ENCODE measurements around the gene IRF2BP2.
A peak's percentile ranks its signal among the peaks of the same experiment; 100 is the strongest.

IRF2BP2 gene

DNA sequence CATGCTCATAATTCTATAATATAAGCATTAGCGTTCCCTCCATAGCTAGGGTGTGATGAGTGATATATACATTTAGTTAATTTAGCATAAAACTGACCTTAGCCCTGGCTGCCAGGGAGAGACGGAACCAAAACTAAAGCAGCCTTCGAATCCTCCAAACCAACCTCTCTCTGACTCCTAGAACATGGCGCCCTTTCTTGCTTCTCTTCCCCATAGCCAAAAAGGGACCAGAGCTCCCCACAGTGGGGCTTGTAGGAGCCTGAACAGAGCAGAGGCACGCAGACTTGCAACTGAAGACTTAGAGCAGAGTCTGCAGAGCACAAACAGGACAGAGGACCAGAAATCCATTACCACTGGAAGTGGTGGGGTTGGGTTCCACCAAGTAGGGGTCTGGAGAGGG is 17.7 kb downstream of the IRF2BP2 start:
- Histone ChIP-seq H3K4me3 (no peak overlapping the region), H3K27ac (no peak overlapping the region)

GRCh38 chr1:234591131-234591530 is 18.8 kb downstream of the IRF2BP2 start:
- H3K4me3 ChIP-seq = no peak overlapping the region

DNA sequence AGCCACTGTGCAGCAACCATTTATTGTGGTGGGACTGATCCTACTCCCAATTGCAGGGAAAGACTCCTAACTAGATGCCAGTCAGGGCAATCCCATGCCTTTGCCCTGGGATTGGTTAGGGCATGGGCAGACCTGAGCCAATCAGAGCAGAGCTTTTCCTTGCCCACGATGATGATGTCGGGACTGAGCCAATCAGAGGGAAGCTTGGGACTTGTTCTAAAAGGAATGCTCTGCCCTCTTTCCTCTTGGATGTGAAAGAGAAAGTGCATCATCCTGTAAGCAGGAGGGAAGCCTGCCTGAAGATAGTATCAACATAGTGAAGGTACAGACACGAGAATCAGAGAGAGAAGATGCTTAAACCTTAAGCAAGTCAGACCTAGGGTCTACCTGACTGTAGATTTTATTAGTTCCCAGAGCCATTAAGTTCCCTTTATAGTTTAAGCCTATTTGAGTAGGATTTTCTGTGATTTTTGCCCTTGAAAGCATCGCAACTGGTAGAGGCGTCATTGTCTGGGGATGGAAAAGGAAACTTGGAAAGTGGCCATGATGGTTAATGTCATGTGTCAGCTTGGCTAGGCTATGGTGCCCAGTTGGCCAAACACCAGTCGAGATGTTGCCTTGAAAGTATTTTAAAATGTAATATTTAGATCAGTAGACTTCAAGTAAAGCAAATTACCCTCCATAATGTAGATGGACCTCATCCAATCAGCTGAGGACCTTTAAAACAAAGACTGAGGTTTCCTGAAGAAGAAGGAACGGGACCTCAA is 19.9 kb downstream of the IRF2BP2 start:
- Histone ChIP-seq H3K4me3 (no peak overlapping the region), H3K27ac (peak overlapping the region in 18 of 21 experiments; percentile 13 to 81 (median 59))

More at GRCh38 chr1:234591131-234591530, 18.8 kb downstream of the IRF2BP2 start:
- H3K27ac ChIP-seq = peak overlapping the region in 5 of 21 experiments; percentile 29 to 81 (median 42)

GRCh38 chr1:234589064-234589800 is 20.7 kb downstream of the IRF2BP2 start:
- no peak overlapping the region for H3K4me3 ChIP-seq
- peak overlapping the region in 19 of 21 experiments; percentile 13 to 81 (median 63) for H3K27ac ChIP-seq

- Histone ChIP-seq H3K27ac (peak overlapping the region in 7 of 21 experiments; percentile 22 to 81 (median 72)), H3K4me3 (no peak overlapping the region)
These were observed 21.6 kb downstream of the IRF2BP2 start for GRCh38 chr1:234588386-234588785.

DNA sequence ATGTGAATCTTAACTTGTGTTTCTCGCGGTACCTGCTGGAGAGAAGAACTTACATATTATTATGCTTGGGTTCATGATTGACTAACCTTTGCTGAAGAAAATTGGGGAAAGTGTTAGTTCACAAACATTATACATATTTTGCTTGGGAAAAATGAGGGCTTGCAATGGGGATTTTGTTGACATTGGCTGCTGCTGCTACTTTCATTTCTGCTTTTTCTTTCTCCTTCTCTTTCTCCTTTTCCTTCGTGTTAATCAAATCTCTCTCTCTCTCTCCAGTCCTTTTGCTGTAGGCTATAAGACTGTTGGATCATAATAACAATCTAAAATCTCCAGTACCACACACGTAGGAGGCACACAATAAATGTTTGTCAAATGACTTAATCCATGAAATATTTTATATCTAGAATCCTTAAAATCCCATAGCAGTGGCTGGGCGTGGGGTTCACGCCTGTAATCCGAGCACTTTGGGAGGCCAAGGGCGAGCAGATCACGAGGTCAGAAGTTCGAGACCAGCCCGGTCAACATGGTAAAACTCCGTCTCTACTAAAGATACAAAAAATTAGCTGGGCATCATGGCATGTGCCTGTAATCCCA is 23.0 kb downstream of the IRF2BP2 start:
- Histone ChIP-seq H3K27ac (peak overlapping the region in 3 of 21 experiments; percentile 3 to 69 (median 47)), H3K4me3 (no peak overlapping the region)

DNA sequence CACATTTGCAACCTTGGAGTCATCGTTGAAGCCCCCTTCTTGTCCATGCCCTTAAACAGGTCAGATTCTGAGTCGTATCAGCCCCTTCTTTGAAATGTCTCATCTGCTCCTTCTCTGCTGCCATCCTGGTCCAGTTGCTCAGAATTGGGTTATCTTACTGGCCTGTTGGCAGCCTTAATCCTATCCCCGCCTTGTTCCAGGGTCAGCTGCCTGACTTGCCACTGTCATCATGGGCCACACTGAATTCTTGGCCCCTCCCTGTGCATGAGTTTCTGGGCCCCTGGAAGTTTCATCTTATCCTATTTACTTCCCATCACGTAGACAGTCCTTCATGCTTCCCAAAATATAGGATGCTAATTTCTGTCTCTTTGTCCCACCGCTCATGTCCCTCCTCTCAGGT is 23.7 kb downstream of the IRF2BP2 start:
- peak overlapping the region in 8 of 21 experiments; percentile 13 to 70 (median 56) for H3K27ac ChIP-seq
- H3K4me3 ChIP-seq = no peak overlapping the region

DNA sequence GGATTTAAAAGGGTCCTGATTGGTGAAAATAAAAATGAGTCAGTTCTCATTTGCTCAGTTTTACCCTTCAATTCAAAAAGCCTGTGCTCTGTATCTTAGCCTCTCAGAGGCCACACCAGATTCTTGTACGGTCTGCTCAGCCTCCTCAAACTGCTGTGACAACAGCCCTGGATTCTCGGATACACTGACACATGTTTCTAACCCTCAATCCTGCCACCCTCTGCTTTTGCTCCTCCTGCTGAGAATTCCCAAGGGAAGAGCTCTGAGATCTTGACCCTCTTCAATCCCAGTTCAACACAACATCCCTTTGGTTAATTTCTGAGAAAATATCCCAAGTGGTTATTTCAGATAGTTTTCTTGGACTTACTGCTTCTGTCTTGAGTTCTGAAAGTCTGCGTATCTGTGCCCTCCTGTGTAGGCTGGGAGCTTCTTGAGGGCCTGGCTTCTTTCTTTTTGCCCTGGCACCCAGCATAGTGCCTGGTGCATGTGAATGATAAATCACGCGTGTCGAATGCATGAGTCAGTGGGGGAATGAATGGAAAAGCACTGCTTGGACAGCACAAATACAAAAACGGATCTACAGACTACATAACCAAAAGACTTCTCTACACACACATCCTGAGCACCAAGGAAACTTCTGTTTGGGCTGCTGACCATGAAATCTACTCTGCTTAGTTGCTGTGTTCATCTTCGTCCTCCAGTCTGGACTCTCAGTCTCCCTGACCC is 24.5 kb downstream of the IRF2BP2 start:
- no peak overlapping the region for H3K4me3 ChIP-seq
- peak overlapping the region in 11 of 21 experiments; percentile 5 to 75 (median 47) for H3K27ac ChIP-seq

DNA sequence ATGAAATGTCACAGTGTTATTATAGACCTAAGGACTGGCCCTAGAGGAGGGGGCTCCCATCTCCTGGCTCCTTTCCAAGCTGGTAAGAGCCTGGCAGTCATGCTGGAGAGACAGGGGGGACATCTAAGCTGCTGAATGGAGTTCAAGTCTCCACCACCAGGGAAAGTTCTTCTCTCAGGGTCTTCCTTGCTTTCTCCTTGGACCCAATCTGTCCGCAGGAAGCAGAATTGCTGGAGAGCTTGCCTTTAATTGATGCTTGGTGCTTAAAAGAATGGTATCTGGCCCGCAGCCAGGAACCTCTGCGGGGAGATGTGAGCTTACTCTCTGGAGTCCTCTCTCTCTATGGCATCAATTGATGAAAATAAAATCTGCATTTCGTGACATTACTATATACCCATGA is 25.1 kb downstream of the IRF2BP2 start:
- Histone ChIP-seq H3K27ac (peak overlapping the region in 7 of 21 experiments; percentile 5 to 75 (median 64)), H3K4me3 (no peak overlapping the region)

GRCh38 chr1:234584420-234584805 is 25.6 kb downstream of the IRF2BP2 start:
- peak overlapping the region in 3 of 21 experiments; percentile 24 to 75 (median 67) for H3K27ac ChIP-seq
- H3K4me3 ChIP-seq = no peak overlapping the region

GRCh38 chr1:234583755-234584419 is 26.1 kb downstream of the IRF2BP2 start:
- Histone ChIP-seq H3K4me3 (no peak overlapping the region), H3K27ac (peak overlapping the region in 2 of 21 experiments; percentile 12 to 75)

DNA sequence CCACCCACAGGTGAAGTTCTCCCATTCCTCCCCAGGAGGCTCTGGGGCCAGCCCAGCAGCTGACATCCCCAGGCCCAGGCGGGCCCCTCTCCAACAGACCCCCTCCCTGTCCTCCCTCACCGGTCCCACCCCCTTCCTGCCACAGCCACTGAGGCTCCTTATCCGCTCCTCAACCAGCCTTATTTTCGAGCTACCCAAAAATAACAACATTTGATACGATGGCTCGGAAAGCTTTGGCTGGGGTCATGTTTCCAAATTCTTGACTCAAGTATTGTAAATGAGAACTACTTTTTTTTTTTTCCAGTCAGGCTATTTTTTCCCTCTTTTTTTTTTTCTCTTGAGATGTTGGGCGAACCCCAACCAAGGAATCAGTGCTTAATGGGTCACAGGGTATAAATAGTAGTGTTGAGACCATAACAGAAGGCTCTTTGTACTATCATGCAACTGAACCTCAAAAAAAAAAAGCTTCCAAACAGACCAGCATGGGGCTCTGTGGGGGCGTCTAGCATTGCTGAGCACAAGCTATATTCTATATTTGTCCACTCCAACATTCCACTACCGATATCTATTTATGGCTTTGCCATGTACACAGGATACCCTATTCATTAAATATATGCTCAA is 27.2 kb downstream of the IRF2BP2 start:
- no peak overlapping the region for H3K4me3 ChIP-seq
- H3K27ac ChIP-seq = no peak overlapping the region

DNA sequence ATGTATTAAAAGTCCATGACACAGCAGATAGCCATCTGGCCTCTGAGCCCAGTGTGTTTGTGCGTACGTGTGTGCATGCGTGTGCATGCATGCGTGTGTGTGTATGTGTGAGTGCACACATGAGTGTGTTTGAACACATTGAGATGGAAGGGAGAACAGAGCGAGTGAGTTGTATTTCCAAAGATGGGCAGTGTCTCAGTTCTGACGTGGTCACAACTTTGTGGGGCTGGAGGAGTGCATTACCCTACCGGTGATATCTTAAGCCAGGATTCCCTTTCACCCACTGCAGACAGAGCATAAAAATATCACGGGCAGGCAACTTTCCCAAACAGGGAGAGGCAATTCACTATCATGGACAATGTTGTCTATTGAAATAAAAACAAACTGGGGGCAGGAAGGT is 27.8 kb downstream of the IRF2BP2 start:
- Histone ChIP-seq H3K4me3 (no peak overlapping the region), H3K27ac (no peak overlapping the region)

DNA sequence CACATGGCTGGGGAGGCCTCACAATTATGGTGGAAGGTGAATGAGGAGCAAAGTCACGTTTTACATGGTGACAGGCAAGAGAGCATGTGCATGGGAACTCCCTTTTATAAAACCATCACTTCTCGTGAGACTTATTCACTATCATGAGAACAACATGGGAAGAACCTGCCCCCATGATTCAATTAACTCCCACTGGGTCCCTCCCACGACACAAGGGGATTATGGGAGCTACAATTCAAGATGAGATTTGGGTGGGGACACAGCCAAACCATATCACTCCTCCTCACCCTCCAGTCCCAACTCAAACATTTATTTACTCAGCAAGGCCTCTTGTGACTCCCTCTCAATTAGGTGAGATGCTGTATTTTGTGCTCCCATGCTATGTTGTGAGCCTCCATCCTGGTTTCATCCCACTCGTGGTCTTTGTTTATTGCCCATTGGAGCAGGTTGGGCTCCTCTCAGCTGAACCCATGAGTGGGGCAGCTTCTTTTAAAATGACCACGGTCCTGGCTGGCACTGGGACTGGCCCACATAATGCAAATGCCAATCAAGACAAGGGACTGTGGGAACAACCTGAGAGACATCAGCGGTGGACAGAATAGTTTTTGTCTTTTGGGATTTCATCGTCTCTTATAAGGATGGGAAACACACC is 28.8 kb downstream of the IRF2BP2 start:
- no peak overlapping the region for H3K27ac ChIP-seq
- no peak overlapping the region for H3K4me3 ChIP-seq

DNA sequence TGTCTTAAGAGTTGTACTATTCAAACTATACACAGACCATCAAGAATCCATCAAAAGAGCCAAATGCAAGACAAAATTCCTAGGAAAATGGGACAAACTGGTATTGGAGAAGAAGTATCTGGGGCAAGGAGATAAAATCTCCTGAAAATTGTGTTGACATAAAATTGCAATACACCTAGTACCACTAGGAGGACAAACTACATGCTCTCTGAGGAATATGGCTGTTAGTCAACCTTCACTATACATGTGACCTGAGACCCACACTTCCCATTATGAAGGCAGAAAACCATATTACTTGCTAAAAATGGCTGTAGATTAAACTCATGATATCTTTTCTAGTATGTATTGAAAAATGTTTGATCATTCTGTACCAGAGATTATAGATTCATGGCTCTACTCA is 30.0 kb downstream of the IRF2BP2 start:
- H3K4me3 ChIP-seq = no peak overlapping the region
- H3K27ac ChIP-seq = no peak overlapping the region

GRCh38 chr1:234578735-234579134 is 31.2 kb downstream of the IRF2BP2 start:
- Histone ChIP-seq H3K27ac (no peak overlapping the region), H3K4me3 (no peak overlapping the region)

DNA sequence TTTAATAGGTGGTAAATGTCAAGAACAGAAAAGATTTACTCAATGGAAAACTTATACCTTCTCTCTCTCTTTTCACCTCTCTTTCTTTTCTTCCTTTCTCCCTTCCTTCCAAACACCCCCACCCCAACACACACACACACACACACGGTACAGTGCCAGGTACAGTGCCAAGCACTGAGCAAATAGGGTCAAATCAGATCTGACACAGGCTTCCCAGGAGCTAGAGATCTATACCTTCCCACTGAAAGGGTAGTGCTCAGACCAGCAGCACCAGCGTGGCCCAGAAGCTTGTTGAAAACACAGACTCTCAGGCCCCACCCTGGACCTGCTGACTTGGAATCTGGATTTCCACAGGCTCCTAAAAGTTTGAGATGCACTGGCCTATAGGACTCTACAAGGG is 31.9 kb downstream of the IRF2BP2 start:
- Histone ChIP-seq H3K4me3 (no peak overlapping the region), H3K27ac (no peak overlapping the region)

- Histone ChIP-seq H3K27ac (peak overlapping the region in 1 of 21 experiments; percentile 49), H3K4me3 (no peak overlapping the region)
These were observed 36.2 kb downstream of the IRF2BP2 start for GRCh38 chr1:234573711-234574299.

All from skin epidermis (tissue), 12 donors.